Measurements from ENCODE around the gene OR8J1.

Gene OR8J1

DNA sequence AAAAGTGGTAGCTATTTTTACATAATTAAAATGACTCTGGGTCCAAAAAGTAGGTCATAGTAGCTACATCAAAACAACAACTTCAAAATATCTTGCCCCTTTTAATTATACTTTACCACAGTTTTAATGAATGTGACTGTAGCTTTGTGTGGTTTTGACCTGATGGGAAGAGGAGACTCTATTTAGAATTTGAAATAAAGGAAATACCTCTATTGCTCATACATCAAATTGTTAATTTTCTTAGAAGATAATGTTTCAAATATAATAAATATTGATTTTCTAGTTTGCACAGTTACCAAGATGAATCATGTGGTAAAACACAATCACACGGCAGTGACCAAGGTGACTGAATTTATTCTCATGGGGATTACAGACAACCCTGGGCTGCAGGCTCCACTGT is 8.4 kb upstream of the OR8J1 start, which contains the start of gene OR8K1:
Gene OR8K1 (plus strand): TSS at position 301 of the 400 bp plus-strand sequence. CDS start 0 bp downstream, at position 301.
- Histone ChIP-seq H3K4me1 (ENCODE audit: control insufficient read depth, insufficient read depth, low read length) (no peaks in the 10 kb centered on the region), H3K4me3 (ENCODE audit: low read depth, low read length) (no peak within 1 kb of the TSS), H3K27ac (ENCODE audit: extremely low read depth, low read depth, low read length) (no peak within 1 kb of the TSS), H3K9me3 (ENCODE audit: control insufficient read depth, insufficient read depth, low read depth, low read length) (no peaks in the 10 kb centered on the region), H3K36me3 (ENCODE audit: control insufficient read depth in 2 of 2, insufficient read depth in 1 of 2, low read length in 2 of 2) (no peaks in the 10 kb centered on the region)
- no peak for TF ChIP-seq ZNF521 (tag by site-specific recombination; IDR thresholded peaks at IDR 0.05)
- TF ChIP-seq ZFP3 (tag by site-specific recombination; IDR thresholded peaks at IDR 0.05; ENCODE audit: low read depth), result no peak
- TF ChIP-seq ZNF416 (tag by site-specific recombination; IDR thresholded peaks at IDR 0.05), result no peak
- no peak for TF ChIP-seq ZSCAN30 (tag by site-specific recombination; IDR thresholded peaks at IDR 0.05)
- TF ChIP-seq IKZF3 (tag by site-specific recombination; IDR thresholded peaks at IDR 0.05), result no peak
- POLR2A ChIA-PET, result no interaction called here
- CTCF ChIA-PET, result interaction anchor here (1.2 kb wide), 1 partner anchor 9 kb away, joined by 3 read pairs; no protein-coding TSS in a partner anchor

DNA sequence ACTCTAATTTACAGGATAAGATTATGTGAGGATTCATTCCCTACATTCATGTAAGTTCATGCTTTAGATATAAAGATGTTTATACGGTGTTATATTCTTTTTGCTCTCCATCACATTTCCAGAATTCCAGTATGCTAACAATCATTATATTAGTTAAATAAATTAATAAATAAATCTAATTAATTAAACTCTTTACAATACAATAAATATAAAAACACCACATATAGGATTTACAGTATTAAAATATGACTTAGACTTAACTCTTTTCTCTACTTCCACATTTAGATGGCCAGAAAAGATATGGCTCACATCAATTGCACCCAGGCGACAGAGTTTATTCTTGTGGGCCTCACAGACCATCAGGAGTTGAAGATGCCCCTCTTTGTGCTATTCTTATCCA is 21.2 kb downstream of the OR8J1 start, which contains the start of gene OR8U1:
Gene OR8U1 (plus strand): TSS at position 301 of the 400 bp plus-strand sequence. CDS start 0 bp downstream, at position 301.
- Histone ChIP-seq H3K4me3 (ENCODE audit: low read depth, low read length) (no peak within 1 kb of the TSS), H3K4me1 (ENCODE audit: control insufficient read depth, insufficient read depth, low read length) (no peaks in the 10 kb centered on the region), H3K36me3 (ENCODE audit: control insufficient read depth in 2 of 2, insufficient read depth in 1 of 2, low read length in 2 of 2) (no peaks in the 10 kb centered on the region), H3K27ac (ENCODE audit: extremely low read depth, low read depth, low read length) (no peak within 1 kb of the TSS), H3K9me3 (ENCODE audit: control insufficient read depth, insufficient read depth, low read depth, low read length) (no peaks in the 10 kb centered on the region)
- POLR2A ChIA-PET, result no interaction called here
- TF ChIP-seq ZNF785 (tag by site-specific recombination; IDR thresholded peaks at IDR 0.05) (no peak), KLF9 (tag by site-specific recombination; IDR thresholded peaks at IDR 0.05; ENCODE audit: low read depth) (no peak), TRIM28 (IDR thresholded peaks at IDR 0.05; ENCODE audit: borderline replicate concordance, low read length) (no peak), ZNF221 (tag by site-specific recombination; IDR thresholded peaks at IDR 0.05; ENCODE audit: borderline replicate concordance) (no peak), ZNF133 (tag by site-specific recombination; IDR thresholded peaks at IDR 0.05) (no peak), ZFP69B (tag by site-specific recombination; IDR thresholded peaks at IDR 0.05) (no peak), ZNF239 (tag by site-specific recombination; IDR thresholded peaks at IDR 0.05) (no peak), ZNF701 (tag by site-specific recombination; IDR thresholded peaks at IDR 0.05) (no peak), ZNF473 (tag by site-specific recombination; IDR thresholded peaks at IDR 0.05) (no peak), SCRT1 (tag by site-specific recombination; IDR thresholded peaks at IDR 0.05; ENCODE audit: borderline replicate concordance) (no peak), ZNF404 (tag by site-specific recombination; IDR thresholded peaks at IDR 0.05) (no peak), IKZF3 (tag by site-specific recombination; IDR thresholded peaks at IDR 0.05) (no peak), ZNF843 (tag by site-specific recombination; IDR thresholded peaks at IDR 0.05) (no peak)
- TF ChIP-seq, protein P1, sequence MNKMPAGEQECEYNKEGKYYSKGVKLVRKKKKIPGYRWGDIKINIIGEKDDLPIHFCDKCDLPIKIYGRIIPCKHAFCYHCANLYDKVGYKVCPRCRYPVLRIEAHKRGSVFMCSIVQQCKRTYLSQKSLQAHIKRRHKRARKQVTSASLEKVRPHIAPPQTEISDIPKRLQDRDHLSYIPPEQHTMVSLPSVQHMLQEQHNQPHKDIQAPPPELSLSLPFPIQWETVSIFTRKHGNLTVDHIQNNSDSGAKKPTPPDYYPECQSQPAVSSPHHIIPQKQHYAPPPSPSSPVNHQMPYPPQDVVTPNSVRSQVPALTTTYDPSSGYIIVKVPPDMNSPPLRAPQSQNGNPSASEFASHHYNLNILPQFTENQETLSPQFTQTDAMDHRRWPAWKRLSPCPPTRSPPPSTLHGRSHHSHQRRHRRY (tag by site-specific recombination; IDR thresholded peaks at IDR 0.05), result no peak
- TF ChIP-seq, protein P2, sequence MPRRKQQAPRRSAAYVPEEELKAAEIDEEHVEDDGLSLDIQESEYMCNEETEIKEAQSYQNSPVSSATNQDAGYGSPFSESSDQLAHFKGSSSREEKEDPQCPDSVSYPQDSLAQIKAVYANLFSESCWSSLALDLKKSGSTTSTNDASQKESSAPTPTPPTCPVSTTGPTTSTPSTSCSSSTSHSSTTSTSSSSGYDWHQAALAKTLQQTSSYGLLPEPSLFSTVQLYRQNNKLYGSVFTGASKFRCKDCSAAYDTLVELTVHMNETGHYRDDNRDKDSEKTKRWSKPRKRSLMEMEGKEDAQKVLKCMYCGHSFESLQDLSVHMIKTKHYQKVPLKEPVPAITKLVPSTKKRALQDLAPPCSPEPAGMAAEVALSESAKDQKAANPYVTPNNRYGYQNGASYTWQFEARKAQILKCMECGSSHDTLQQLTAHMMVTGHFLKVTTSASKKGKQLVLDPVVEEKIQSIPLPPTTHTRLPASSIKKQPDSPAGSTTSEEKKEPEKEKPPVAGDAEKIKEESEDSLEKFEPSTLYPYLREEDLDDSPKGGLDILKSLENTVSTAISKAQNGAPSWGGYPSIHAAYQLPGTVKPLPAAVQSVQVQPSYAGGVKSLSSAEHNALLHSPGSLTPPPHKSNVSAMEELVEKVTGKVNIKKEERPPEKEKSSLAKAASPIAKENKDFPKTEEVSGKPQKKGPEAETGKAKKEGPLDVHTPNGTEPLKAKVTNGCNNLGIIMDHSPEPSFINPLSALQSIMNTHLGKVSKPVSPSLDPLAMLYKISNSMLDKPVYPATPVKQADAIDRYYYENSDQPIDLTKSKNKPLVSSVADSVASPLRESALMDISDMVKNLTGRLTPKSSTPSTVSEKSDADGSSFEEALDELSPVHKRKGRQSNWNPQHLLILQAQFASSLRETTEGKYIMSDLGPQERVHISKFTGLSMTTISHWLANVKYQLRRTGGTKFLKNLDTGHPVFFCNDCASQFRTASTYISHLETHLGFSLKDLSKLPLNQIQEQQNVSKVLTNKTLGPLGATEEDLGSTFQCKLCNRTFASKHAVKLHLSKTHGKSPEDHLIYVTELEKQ (tag by site-specific recombination; IDR thresholded peaks at IDR 0.05; ENCODE audit: borderline replicate concordance), result no peak
- CTCF ChIA-PET, result no interaction called here

DNA sequence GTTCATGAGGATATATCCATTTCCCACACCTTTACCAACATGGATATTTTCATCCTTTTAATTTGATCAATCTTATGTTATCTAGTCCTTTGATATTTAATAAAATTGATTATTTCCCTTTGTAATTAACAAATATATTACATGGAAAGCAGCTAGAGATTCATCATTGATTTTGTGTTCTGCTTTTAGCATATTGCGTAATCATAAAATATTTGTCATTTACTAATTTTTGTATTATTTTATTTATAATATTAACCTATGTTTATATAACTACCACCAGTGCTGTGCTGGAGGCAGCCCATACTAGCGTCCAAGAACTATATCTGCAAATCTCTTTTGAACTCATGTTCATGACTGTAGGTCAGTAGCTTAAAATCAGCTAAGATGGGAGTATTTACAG is 26.0 kb downstream of the OR8J1 start:
- ChIA-PET POLR2A (no interaction called here), CTCF (interaction anchor here (0.7 kb wide), 1 partner anchor 144 kb away, joined by 5 read pairs; no protein-coding TSS in a partner anchor)
- no peaks in the 10 kb centered on the region for H3K4me1 ChIP-seq (ENCODE audit: control insufficient read depth, insufficient read depth, low read length)
- no peaks in the 10 kb centered on the region for H3K36me3 ChIP-seq (ENCODE audit: control insufficient read depth in 2 of 2, insufficient read depth in 1 of 2, low read length in 2 of 2)
- H3K27ac ChIP-seq (ENCODE audit: extremely low read depth, low read depth, low read length), result no peak overlapping the region
- no peaks in the 10 kb centered on the region for H3K9me3 ChIP-seq (ENCODE audit: control insufficient read depth, insufficient read depth, low read depth, low read length)
- no peak overlapping the region for H3K4me3 ChIP-seq (ENCODE audit: low read depth, low read length)
- TF ChIP-seq ZNF423 (tag by site-specific recombination; IDR thresholded peaks at IDR 0.05), result no peak
- TF ChIP-seq ZNF529 (tag by site-specific recombination; IDR thresholded peaks at IDR 0.05; ENCODE audit: insufficient replicate concordance), result no peak
- TF ChIP-seq ZFHX2 (tag by site-specific recombination; conservative IDR thresholded peaks at IDR 0.05), result no peak
- TF ChIP-seq ZSCAN16 (tag by site-specific recombination; IDR thresholded peaks at IDR 0.05), result no peak
- TF ChIP-seq, protein P3, sequence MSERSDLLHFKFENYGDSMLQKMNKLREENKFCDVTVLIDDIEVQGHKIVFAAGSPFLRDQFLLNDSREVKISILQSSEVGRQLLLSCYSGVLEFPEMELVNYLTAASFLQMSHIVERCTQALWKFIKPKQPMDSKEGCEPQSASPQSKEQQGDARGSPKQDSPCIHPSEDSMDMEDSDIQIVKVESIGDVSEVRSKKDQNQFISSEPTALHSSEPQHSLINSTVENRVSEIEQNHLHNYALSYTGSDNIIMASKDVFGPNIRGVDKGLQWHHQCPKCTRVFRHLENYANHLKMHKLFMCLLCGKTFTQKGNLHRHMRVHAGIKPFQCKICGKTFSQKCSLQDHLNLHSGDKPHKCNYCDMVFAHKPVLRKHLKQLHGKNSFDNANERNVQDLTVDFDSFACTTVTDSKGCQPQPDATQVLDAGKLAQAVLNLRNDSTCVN (tag by site-specific recombination; optimal IDR thresholded peaks at IDR 0.05), result no peak
- no peak for TF ChIP-seq ZNF350 (tag by site-specific recombination; IDR thresholded peaks at IDR 0.05)
- no peak for TF ChIP-seq ZNF394 (tag by site-specific recombination; IDR thresholded peaks at IDR 0.05; ENCODE audit: borderline replicate concordance)
